GM12865 (cell line): ENCODE measurements around the gene OTOP3.

Source experiments
- DNase-seq: peaks from one replicate; pipeline ENCODE4 v3.0.0; 2010; ENCODE audit warnings: low read depth
- H3K4me3 ChIP-seq: 2 replicates; pipeline ENCODE4 v1.5.1; 2011; ENCODE audit warnings: mild to moderate bottlenecking, low read depth, low read length, control low read depth
- CTCF ChIP-seq: IDR thresholded peaks from 2 replicates; pipeline ENCODE4 v1.5.1; 2011; ENCODE audit warnings: low read length, control low read depth, low read depth, inconsistent platforms; ENCODE audit not compliant: insufficient read depth; ENCODE audit errors: missing control alignments

The OTOP3 gene

GRCh38 chr17:74930535-74931036, 5.1 kb upstream of the OTOP3 start:
- no peak for DNase-seq
- H3K4me3 ChIP-seq: no peak overlapping the region
- no peak for TF ChIP-seq CTCF

GRCh38 chr17:74935048-74935447, 650 bp upstream of the OTOP3 start:
- TF ChIP-seq CTCF: no peak
- H3K4me3 ChIP-seq: no peak overlapping the region
- no peak for DNase-seq

GRCh38 chr17:74936470-74936799, 737 bp downstream of the OTOP3 start:
- no peak overlapping the region for H3K4me3 ChIP-seq
- no peak for DNase-seq

GRCh38 chr17:74937064-74938051, 1.7 kb downstream of the OTOP3 start:
- no peak for DNase-seq
- TF ChIP-seq CTCF: no peak
- no peak overlapping the region for H3K4me3 ChIP-seq

More at GRCh38 chr17:74936470-74936799, 737 bp downstream of the OTOP3 start:
- TF ChIP-seq CTCF: no peak

GRCh38 chr17:74938194-74938950, 2.7 kb downstream of the OTOP3 start:
- no peak for DNase-seq
- TF ChIP-seq CTCF: no peak
- H3K4me3 ChIP-seq: no peak overlapping the region

- no peak for TF ChIP-seq CTCF
- H3K4me3 ChIP-seq: no peak overlapping the region
Observed at GRCh38 chr17:74939534-74939933, 3.8 kb downstream of the OTOP3 start.

More at GRCh38 chr17:74939534-74939933, 3.8 kb downstream of the OTOP3 start:
- no peak for DNase-seq
